Activated CD8-positive, alpha-beta memory T cell treated with anti-CD3 and anti-CD28 coated beads for 36 hours (primary cell): ENCODE results near the gene GNAO1. TPM values are rescaled to one million over a fixed set of nuclear protein-coding genes. Genes with fewer than 3 reads are reported as not detected.

Experiments used
- CTCF ChIA-PET: fragments of 350-600 bp; sonication (Branson Sonifier 250); formaldehyde crosslinking; loops from one replicate; lab custom pipeline; 2021; ENCODE audit warnings: antibody characterized with exemption; lab: Charles Lee
- POLR2A ChIA-PET: fragments of 350-600 bp; sonication (Branson Sonifier 250); formaldehyde crosslinking; loops from one replicate; lab custom pipeline; 2021; ENCODE audit warnings: antibody characterized with exemption; lab: Charles Lee
- total RNA-seq, 2 experiments: library from RNA; stranded (reverse); gene quantifications; one replicate each; pipeline ENCODE4 v1.2.3, GENCODE V29; 2021

The GNAO1 gene
- total RNA-seq, 2 experiments from 2014 or later = 4.9 to 5.2 TPM

DNA sequence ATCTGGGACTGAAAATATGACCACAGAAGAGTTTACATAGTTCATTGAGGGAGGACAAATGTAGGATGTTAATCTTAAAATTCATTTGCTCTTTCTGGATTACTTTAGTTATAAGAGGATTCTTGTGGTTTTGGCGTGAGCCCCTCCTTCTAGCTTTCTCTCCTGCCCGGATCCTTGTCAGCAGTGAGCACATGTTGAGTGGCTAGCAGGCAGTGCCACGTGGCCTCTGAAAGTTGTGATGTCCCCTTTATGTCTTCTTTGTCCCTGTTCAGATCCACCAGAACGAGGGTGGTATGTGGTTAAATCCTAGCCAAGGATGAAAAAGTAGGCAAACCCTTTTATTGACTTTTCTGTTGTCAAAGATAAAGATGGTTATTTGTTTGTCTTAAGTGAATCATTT, 83.8 kb downstream of the GNAO1 start:
- POLR2A ChIA-PET = no interaction called here
- CTCF ChIA-PET = no interaction called here

DNA sequence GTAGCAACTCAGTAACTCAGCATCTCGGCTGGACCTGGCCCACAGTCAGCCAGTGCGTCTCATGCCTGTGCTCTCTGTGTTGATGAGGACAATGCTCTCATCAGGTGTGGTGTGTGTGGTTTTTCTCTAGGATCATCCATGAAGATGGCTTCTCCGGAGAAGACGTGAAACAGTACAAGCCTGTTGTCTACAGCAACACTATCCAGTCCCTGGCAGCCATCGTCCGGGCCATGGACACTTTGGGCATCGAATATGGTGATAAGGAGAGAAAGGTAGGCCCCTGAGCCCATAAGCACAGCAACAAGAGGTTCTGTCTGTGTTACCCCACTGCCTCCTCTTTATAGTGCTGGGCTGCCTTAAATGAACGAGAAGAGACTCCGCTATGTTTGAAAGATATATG, 84.5 kb downstream of the GNAO1 start:
- CTCF ChIA-PET = no interaction called here
- POLR2A ChIA-PET = no interaction called here

DNA sequence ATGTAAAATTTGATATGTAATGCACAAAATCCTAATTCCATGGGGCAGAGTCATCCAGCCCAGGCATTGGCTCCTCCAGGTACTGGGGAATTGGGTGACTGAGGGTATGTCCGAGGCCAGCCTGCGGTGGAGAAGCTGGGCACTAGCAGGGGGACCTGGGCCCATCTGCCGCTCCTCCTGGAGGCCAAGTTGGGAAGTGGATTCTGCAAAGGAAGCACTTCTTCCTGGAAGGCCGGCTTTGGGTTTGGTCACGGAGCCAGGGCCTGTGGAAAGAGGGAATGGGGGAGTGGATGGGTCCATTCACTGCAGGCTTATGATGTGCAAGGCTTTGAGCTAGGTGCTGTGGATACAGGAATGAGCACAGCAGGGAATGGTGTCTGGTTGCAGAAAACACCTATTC, 85.8 kb downstream of the GNAO1 start:
- POLR2A ChIA-PET = no interaction called here
- CTCF ChIA-PET = no interaction called here

GRCh38 chr16:56278196-56278855, 87.0 kb downstream of the GNAO1 start:
- CTCF ChIA-PET = interaction anchor here (0.7 to 2.7 kb wide), 3 partner anchors 15 to 40 kb away, joined by 3 to 7 read pairs (median 4); no protein-coding TSS in a partner anchor
- POLR2A ChIA-PET = no interaction called here

DNA sequence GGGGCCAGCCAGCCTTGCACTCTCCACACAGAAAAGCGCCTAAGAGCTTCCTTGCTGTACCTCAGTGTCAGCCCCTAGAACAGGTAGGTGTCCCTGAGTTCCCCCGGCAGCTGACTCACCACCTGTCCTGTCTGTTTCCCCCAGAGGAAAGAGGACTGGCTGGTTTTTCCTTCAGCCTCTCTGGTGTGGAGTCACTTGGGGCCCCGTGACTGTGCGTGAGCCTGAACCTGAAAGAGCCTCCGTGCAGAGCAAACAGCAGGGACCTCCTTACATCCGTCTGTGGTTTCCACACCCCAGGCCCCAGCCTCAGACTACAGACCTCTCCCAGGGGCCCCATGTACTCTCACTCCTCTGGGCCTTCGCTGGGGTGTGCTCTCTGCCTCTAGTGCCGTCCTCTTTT, 87.8 kb downstream of the GNAO1 start:
- ChIA-PET CTCF (interaction anchor here (1.0 to 2.7 kb wide), 2 partner anchors 16 to 39 kb away, joined by 3 to 7 read pairs; no protein-coding TSS in a partner anchor), POLR2A (no interaction called here)

DNA sequence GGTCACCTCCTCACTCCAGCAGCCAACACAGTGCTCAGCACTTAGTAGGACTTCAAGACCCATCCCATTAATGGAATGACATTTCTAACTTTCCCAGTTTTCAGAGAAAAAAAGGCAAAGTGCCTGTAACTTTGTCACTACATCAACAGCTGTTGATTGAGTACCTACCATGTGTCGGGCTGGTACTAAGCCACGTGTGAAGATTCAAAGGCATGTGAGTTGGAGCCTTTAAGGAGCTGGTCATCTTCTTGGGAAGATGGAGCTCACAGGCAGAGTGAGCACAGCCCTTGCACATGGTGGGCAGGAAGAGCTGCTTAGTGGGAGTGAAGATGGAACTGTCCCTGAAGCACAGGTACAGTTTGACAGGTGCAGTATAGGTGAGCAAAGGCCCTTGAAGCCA, 88.6 kb downstream of the GNAO1 start:
- CTCF ChIA-PET = interaction anchor here (0.7 to 2.7 kb wide), 2 partner anchors 18 to 38 kb away, joined by 3 to 7 read pairs; no protein-coding TSS in a partner anchor
- POLR2A ChIA-PET = no interaction called here

DNA sequence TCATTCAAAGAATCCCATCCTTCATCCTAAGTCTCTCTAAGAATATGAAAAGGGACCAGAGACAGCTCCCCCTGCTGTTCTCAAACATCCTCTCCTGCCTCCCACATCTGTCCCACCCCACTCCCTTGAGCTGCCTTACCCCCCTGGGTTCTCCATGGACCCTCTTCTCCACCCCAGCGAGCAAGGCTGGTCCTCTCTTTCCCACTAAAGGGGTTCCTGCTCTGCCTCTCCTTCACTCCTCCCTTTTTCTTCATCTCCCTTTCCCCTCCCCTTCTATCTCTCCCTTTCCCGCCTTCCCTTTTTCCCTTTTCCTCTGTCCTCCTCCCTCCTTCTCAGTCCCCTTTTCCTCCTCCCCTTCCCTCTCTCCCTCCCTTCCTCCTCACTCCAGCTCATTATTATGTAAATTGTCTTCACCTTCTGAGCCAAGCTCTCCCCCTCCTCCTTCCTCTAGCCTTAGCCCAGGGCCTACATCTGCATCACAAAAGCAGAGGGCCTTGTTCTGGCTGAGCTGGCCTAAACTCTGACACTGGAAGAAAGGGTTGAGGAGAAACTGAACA, 90.0 kb downstream of the GNAO1 start:
- CTCF ChIA-PET = interaction anchor here (0.6 to 2.7 kb wide), 5 partner anchors 15 to 246 kb away, joined by 3 to 7 read pairs (median 4); no protein-coding TSS in a partner anchor
- POLR2A ChIA-PET = no interaction called here

GRCh38 chr16:56282451-56282850, 91.2 kb downstream of the GNAO1 start:
- ChIA-PET POLR2A (no interaction called here), CTCF (no interaction called here)

DNA sequence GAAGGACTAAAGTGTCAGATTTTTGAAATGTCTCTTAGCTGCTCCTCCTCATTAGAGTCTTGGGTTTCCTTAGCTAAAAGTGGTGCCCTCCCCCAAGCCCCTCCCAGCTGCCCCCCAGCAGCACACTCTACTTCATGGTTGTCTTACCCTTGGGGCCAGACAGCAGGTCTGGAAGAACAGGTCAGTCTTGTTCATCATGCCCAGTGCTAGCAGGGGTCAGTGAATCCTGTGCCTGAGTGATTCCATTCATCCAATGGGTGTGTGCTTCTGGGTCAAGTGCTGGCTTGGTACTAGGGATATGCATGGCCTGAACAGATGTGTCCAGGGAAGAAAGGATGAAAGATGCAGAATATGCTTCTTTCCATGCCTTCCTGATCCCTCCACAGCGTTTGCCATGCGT, 93.2 kb downstream of the GNAO1 start:
- POLR2A ChIA-PET = no interaction called here

GRCh38 chr16:56286809-56287208, 95.5 kb downstream of the GNAO1 start:
- CTCF ChIA-PET = no interaction called here
- POLR2A ChIA-PET = no interaction called here

More for the DNA sequence above, 93.2 kb downstream of the GNAO1 start:
- CTCF ChIA-PET = interaction anchor here (1.2 kb wide), 1 partner anchor 82 kb away, joined by 3 read pairs; no protein-coding TSS in a partner anchor

- ChIA-PET CTCF (no interaction called here), POLR2A (no interaction called here)
These were observed 96.7 kb downstream of the GNAO1 start for GRCh38 chr16:56288019-56288418.

DNA sequence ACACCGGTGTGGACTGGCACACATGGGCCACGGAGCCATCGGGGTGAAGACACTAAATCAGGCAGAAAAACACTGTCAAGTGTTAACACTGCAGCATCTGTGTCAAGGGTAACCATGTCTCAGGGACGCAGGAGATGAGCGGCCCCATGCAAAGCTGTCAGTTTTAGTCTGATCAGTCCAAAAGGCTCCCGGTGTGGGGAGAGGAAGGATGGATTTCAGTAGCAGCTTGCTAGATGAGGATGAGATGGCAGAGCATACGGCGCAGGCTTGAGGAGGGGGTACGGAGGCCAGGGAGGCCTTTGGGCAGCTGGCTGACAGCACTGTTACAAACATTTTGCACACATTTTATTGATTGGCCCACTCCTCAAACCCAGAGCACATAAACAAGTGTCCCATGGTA, 98.1 kb downstream of the GNAO1 start:
- POLR2A ChIA-PET = no interaction called here

GRCh38 chr16:56289862-56290261, 98.6 kb downstream of the GNAO1 start:
- POLR2A ChIA-PET = no interaction called here
- CTCF ChIA-PET = no interaction called here

More for the DNA sequence above, 98.1 kb downstream of the GNAO1 start:
- CTCF ChIA-PET = no interaction called here

DNA sequence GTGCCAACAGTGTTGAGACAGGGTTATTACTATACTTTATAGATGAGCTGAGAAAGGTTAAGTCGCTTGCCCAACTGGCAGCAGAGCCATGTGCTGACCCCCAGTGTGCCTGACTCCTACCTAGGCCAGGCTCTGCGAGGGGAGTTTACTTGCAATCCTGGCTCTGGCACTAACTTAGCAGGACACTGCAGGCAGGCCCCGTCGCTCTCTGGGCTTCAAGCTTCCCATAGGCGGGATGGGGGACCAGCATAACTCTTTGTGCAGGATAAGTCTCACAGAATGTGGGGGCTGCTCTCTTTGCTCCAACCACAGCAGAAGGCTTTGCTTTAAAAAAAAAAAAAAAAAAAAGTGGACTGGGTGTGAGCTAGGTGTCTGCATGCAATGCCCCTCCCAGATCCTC, 102.7 kb downstream of the GNAO1 start:
- ChIA-PET POLR2A (interaction anchor here (0.6 kb wide), 1 partner anchor 50 kb away, joined by 5 read pairs; no protein-coding TSS in a partner anchor), CTCF (no interaction called here)

DNA sequence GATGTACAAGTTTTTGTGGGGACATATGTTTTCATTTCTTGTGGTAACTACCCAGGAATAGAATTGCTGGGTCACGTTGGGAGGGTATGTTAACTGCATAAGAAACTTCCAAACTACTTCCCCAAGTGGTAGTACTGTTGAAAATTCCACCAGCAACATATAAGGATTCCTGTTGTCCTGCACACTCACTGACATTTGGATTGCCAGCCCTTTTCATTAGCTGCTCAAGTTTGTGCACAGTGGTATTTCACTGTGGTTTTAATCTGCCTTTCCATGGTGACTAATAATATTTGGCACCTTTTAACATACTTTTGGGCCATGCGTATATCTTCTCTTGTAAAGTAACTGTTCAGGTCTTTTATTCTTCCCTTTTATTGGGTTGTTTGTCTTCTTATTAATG, 103.3 kb downstream of the GNAO1 start:
- CTCF ChIA-PET = no interaction called here
- POLR2A ChIA-PET = interaction anchor here (0.6 kb wide), 1 partner anchor 51 kb away, joined by 5 read pairs; no protein-coding TSS in a partner anchor

- CTCF ChIA-PET = no interaction called here
- POLR2A ChIA-PET = no interaction called here
These were observed 103.9 kb downstream of the GNAO1 start for GRCh38 chr16:56295059-56295665.

DNA sequence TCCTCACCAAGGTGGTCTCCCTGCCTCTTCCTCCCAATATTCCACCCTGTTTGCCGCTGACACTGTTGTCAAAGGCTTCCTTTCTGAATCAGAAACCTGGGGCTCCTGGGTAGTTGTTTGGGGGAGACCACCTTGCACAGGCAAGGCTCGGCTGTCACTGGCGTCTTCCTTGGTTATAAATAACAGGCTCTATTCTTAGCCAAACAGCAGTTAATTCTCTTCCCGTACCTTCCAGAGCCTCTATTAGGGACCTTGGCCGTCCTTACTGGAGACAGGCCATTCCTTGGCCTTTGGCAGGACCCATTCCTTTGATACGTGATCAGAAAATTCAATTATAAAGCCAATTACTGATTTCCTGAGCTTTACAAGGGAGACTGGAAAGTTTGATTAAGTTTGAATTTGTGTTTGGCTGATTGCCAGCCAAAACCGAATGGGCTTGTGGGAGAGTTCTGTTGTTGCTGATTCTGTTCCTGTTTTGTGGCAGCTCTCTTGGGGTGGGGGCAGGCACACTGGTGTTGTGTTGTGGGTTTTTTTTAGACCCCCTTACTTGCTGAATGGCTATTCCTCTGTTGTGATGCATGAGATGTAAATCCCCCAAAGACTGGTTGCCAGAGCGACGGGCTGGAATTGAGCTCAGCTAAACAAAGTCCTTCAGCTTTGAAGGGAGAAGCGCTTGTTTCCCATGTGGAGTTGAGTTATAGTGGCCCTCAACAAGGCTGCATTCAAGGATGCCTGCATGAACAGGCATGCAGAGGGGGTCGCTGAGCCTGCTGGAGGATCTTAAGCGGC, 104.6 kb downstream of the GNAO1 start:
- CTCF ChIA-PET = no interaction called here
- POLR2A ChIA-PET = no interaction called here

DNA sequence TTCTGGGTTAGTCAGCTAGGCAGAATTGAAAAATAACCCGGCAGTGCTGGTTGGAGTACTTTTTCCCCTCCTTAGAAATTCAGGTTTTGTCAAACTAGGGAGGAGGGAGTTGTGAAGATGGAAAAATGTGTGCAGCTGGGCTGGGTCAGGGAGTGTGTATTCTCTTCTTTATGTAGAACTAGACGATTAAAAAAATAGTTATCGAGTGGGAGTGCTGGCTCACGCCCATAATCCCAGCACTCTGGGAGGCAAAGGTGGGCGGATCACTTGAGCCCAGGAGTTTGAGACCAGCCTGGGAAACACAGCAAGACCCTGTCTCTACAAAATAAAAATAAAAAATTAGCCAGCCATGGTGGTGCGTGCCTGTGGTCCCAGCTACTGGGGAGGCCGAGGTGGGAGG, 106.4 kb downstream of the GNAO1 start:
- CTCF ChIA-PET = interaction anchor here (0.7 kb wide), 1 partner anchor 16 kb away, joined by 3 read pairs; no protein-coding TSS in a partner anchor
- POLR2A ChIA-PET = no interaction called here

- ChIA-PET POLR2A (no interaction called here), CTCF (interaction anchor here (0.7 kb wide), 1 partner anchor 17 kb away, joined by 3 read pairs; no protein-coding TSS in a partner anchor)
These were observed 106.8 kb downstream of the GNAO1 start for GRCh38 chr16:56298116-56298515.
